Endothelial cell of umbilical vein (primary cell): ENCODE data around the gene KRTAP10-12. TPM values are rescaled to one million over a fixed set of nuclear protein-coding genes. Genes with fewer than 3 reads are reported as not detected.

Experiments
- BruUV-seq: library from RNA; stranded (reverse); fragments of 400-500 nt; replicated peaks from 2 replicates; lab custom pipeline; 2021; lab: Mats Ljungman, UMichigan
- CTCF ChIA-PET: fragments of 300-600, 350-600 bp; sonication (Branson Sonifier 250); formaldehyde crosslinking; loops from one replicate; lab custom pipeline; 2021; ENCODE audit warnings: antibody characterized with exemption, inconsistent platforms; lab: Charles Lee
- POLR2A ChIA-PET: fragments of 300-600, 350-600 bp; sonication (Branson Sonifier 250); formaldehyde crosslinking; loops from one replicate; lab custom pipeline; 2021; ENCODE audit warnings: antibody characterized with exemption, inconsistent platforms; lab: Charles Lee
- DNase-seq: peaks from one replicate; pipeline ENCODE4 v3.0.0-alpha.2; 2011; ENCODE audit warnings: low read depth, low spot score
- FAIRE-seq: peaks from 2 replicates; lab custom pipeline; 2011; peaks lifted over from hg19 to GRCh38; lab: Jason Lieb, UNC
- H2AFZ ChIP-seq: 2 replicates; pipeline ENCODE4 v1.6.0; 2012; ENCODE audit warnings: low read depth, low read length, control low read depth, inconsistent platforms
- H3K27ac ChIP-seq: 2 replicates; pipeline ENCODE4 v1.5.1; 2011; ENCODE audit warnings: low read depth, mild to moderate bottlenecking, control low read depth, low read length, moderate library complexity; ENCODE audit not compliant: insufficient read depth
- H3K27me3 ChIP-seq, 2 experiments: 2 replicates each; pipeline versions ENCODE4 v1.6.0 to v1.6.1; 2011; ENCODE audit warnings: low read length in 2 of 2, mixed read lengths in 1 of 2; ENCODE audit not compliant: control insufficient read depth in 2 of 2, insufficient read depth in 2 of 2
- H3K36me3 ChIP-seq, 2 experiments: 2 replicates in 1 of 2; 3 replicates in 1 of 2; pipeline ENCODE4 v1.5.1; 2011; ENCODE audit warnings: low read length in 2 of 2, mild to moderate bottlenecking in 1 of 2, moderate library complexity in 1 of 2; ENCODE audit not compliant: control insufficient read depth in 2 of 2, insufficient read depth in 2 of 2; ENCODE audit errors: extremely low read depth in 1 of 2
- H3K4me1 ChIP-seq: 3 replicates; pipeline ENCODE4 v1.5.1; 2011; ENCODE audit warnings: mild to moderate bottlenecking, low read length; ENCODE audit not compliant: control insufficient read depth, insufficient read depth; ENCODE audit errors: extremely low read depth
- H3K4me2 ChIP-seq: 2 replicates; pipeline ENCODE4 v1.6.1; 2011; ENCODE audit warnings: low read length, control low read depth, mixed read lengths; ENCODE audit not compliant: insufficient read depth
- H3K4me3 ChIP-seq, 3 experiments: fragments of 200-600 bp in 1 of 3; sonication (generic), shearing (Covaris generic) in 1 of 3; replicated peaks in 1 of 3; 2 replicates each; pipeline ENCODE4 v1.5.1; 2011 to 2016; ENCODE audit warnings: control low read depth in 3 of 3, low read length in 3 of 3, mild to moderate bottlenecking in 2 of 3, inconsistent platforms in 1 of 3, low read depth in 1 of 3, moderate library complexity in 1 of 3; ENCODE audit not compliant: insufficient read depth in 1 of 3
- H3K79me2 ChIP-seq: 2 replicates; pipeline ENCODE4 v1.6.0; 2012; ENCODE audit warnings: low read length, inconsistent platforms; ENCODE audit not compliant: control insufficient read depth, insufficient read depth
- H3K9ac ChIP-seq: replicated peaks from 2 replicates; pipeline ENCODE3; 2011; ENCODE audit warnings: low read length, control low read depth; ENCODE audit not compliant: insufficient read depth; ENCODE audit errors: extremely low read depth
- H3K9me1 ChIP-seq: replicated peaks from 3 replicates; pipeline ENCODE4 v1.6.0; 2011; ENCODE audit warnings: mild to moderate bottlenecking, low read length; ENCODE audit not compliant: control insufficient read depth, insufficient read depth; ENCODE audit errors: extremely low read depth
- H3K9me3 ChIP-seq: replicated peaks from 2 replicates; pipeline ENCODE4 v1.5.1; 2012; ENCODE audit warnings: low read length, inconsistent platforms; ENCODE audit not compliant: control insufficient read depth, insufficient read depth
- H4K20me1 ChIP-seq: replicated peaks from 2 replicates; pipeline ENCODE3; 2011; ENCODE audit warnings: mild to moderate bottlenecking, low read length; ENCODE audit not compliant: control insufficient read depth, insufficient read depth; ENCODE audit errors: extremely low read depth
- EZH2 ChIP-seq: IDR thresholded peaks from 2 replicates; pipeline ENCODE4 v1.6.1; 2012; ENCODE audit warnings: borderline replicate concordance, low read depth, mild to moderate bottlenecking, moderate library complexity, low read length, inconsistent platforms; ENCODE audit not compliant: severe bottlenecking
- FOS ChIP-seq: IDR thresholded peaks from 2 replicates; pipeline ENCODE4 v1.6.1; 2011; ENCODE audit warnings: mild to moderate bottlenecking, low read length, moderate library complexity, borderline replicate concordance; ENCODE audit not compliant: insufficient read depth
- GATA2 ChIP-seq: IDR thresholded peaks from 2 replicates; pipeline ENCODE4 v1.7.0; 2011; ENCODE audit warnings: low read depth, mild to moderate bottlenecking, moderate library complexity, mixed read lengths, low read length; ENCODE audit not compliant: insufficient read length, insufficient read depth
- JUN ChIP-seq: IDR thresholded peaks from 2 replicates; pipeline ENCODE4 v1.6.1; 2011; ENCODE audit warnings: borderline replicate concordance, low read depth; ENCODE audit not compliant: insufficient read length, insufficient read depth
- MYC ChIP-seq: IDR thresholded peaks from one replicate; pipeline ENCODE4 v1.6.1; 2011; ENCODE audit warnings: mild to moderate bottlenecking, low read depth, low read length
- POLR2A ChIP-seq: IDR thresholded peaks from 2 replicates; pipeline ENCODE4 v1.6.1; 2012; ENCODE audit warnings: low read depth, mild to moderate bottlenecking, control low read depth, low read length
- POLR2AphosphoS5 ChIP-seq: IDR thresholded peaks from 2 replicates; pipeline ENCODE4 v1.6.1; 2012; ENCODE audit warnings: low read depth, mild to moderate bottlenecking, control low read depth, low read length, moderate library complexity; ENCODE audit not compliant: insufficient read depth
- dilution Hi-C: fragments of 300-500 bp; cut with MboI; formaldehyde crosslinking; loops from one replicate; pipeline ENCODE4 v1.15.0; 2019; ENCODE audit warnings: low sequenced_read_pairs; ENCODE audit not compliant: extremely low pct_ligation_motif_present
- intact Hi-C: fragments of 100-400 bp; cut with micrococcal nuclease; formaldehyde crosslinking; loops from one replicate; pipeline ENCODE4 v1.10.0; 2022
- polyA plus RNA-seq, 4 experiments: library from polyadenylated mRNA; depleted of rRNA in 3 of 4; stranded (reverse) in 3 of 4; unstranded in 1 of 4; fragments of >200 nt; gene quantifications; 2 replicates each; pipeline versions ENCODE4 v1.2.1 to v1.2.3, GENCODE V29; 2011 to 2012; ENCODE audit warnings: missing spikeins in 1 of 4
- total RNA-seq: library from RNA; stranded (reverse); gene quantifications from 2 replicates; pipeline ENCODE4 v1.2.3, GENCODE V29; 2021
- TF ChIP-seq, protein P1 (sequence below): IDR thresholded peaks from 2 replicates; pipeline ENCODE4 v1.6.1; 2011; ENCODE audit not compliant: insufficient read depth, insufficient read length
- TF ChIP-seq, protein P2 (sequence below), 2 donors: IDR thresholded peaks; 1 replicate in 1 of 2; 2 replicates in 1 of 2; pipeline ENCODE4 v1.5.1; 2011; ENCODE audit warnings: low read length in 2 of 2, mild to moderate bottlenecking in 2 of 2, moderate library complexity in 2 of 2, control low read depth in 1 of 2, inconsistent platforms in 1 of 2, low read depth in 1 of 2; ENCODE audit not compliant: insufficient read depth in 1 of 2; ENCODE audit errors: extremely low read depth in 1 of 2

KRTAP10-12 gene
- total and polyA plus RNA-seq, 2 donors (not counting 3 experiments of a cell fraction or from before 2014, with no cell fraction given) = not detected

DNA sequence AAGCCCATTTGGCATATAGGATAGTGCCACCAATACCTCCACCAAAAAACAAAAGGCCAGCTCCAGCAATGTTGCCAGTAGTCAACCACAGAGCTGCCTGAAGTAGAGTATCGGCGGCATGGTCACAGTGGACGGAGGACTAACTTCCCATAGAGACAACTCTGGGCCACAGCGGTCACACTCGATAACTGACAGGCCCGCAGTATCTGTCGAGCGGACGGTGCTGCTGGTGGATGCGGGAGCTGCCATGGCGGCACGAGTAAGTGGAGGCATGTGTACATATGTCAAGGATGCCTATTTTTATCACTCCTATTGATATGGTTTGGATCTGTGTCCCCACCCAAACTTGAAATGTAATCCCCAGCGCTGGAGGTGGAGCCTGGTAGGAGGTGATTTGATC, 19.1 kb upstream of the KRTAP10-12 start:
- Histone ChIP-seq H3K4me3 (no peak overlapping the region), H3K9ac (no peak overlapping the region), H3K79me2 (no peaks in the 10 kb centered on the region), H3K4me2 (no peak overlapping the region), H3K4me1 (no peaks in the 10 kb centered on the region), H3K27ac (no peak overlapping the region), H3K36me3 (no peaks in the 10 kb centered on the region), H2AFZ (no peak overlapping the region), H3K9me3 (no peaks in the 10 kb centered on the region), H3K9me1 (no peaks in the 10 kb centered on the region), H3K27me3 (peaks cover 2 to 5% of the 10 kb centered on the region in 2 experiments), H4K20me1 (no peaks in the 10 kb centered on the region)
- no TSS peak for BruUV-seq
- no peak for DNase-seq
- no peak for TF ChIP-seq MYC
- TF ChIP-seq POLR2AphosphoS5 = no peak
- no peak for TF ChIP-seq FOS
- ChIA-PET POLR2A (no interaction called here), CTCF (interaction anchor here (0.8 to 1.4 kb wide), 2 partner anchors 14 to 116 kb away, joined by 3 to 4 read pairs; no protein-coding TSS in a partner anchor)
- dilution Hi-C loops = no loop called here
- no peak for FAIRE-seq
- intact Hi-C loops = no loop called here

DNA sequence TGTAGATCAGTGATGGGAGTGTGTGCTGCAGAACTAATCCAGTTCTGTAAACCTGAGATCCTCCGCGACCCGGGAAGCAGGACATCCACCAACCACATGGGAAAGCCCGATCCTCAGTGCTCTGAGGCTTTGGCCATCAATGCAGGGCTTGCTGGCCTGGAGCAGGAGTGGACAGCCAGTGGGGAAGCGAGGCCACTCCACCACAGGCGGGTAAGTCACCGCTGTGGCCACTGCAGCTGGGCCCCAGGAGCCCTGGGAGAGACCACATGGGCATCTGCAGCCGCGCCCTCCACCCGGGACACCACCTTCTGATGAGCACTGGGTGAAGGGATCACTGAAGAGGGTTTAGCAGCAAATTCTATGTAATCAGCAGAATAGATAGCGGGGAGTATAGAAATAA, 15.8 kb upstream of the KRTAP10-12 start:
- intact Hi-C loops (no loop called here), dilution Hi-C loops (no loop called here)
- H3K9ac ChIP-seq = no peak overlapping the region
- no peaks in the 10 kb centered on the region for H3K79me2 ChIP-seq
- no peaks in the 10 kb centered on the region for H3K36me3 ChIP-seq
- H4K20me1 ChIP-seq = no peaks in the 10 kb centered on the region
- no peak overlapping the region for H3K4me2 ChIP-seq
- ChIA-PET CTCF (no interaction called here), POLR2A (no interaction called here)
- H3K27me3 ChIP-seq = peaks cover 0 to 5% of the 10 kb centered on the region in 2 experiments
- DNase-seq = no peak
- no peak overlapping the region for H3K4me3 ChIP-seq
- no peaks in the 10 kb centered on the region for H3K9me1 ChIP-seq
- BruUV-seq = no TSS peak
- H3K9me3 ChIP-seq = no peaks in the 10 kb centered on the region
- no peak for TF ChIP-seq POLR2A
- TF ChIP-seq, protein P1, sequence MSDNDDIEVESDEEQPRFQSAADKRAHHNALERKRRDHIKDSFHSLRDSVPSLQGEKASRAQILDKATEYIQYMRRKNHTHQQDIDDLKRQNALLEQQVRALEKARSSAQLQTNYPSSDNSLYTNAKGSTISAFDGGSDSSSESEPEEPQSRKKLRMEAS = no peak
- no peak for TF ChIP-seq POLR2AphosphoS5
- TF ChIP-seq GATA2 = no peak
- TF ChIP-seq EZH2 = no peak
- TF ChIP-seq FOS = no peak
- TF ChIP-seq JUN = no peak
- TF ChIP-seq MYC = no peak
- TF ChIP-seq, protein P2, sequence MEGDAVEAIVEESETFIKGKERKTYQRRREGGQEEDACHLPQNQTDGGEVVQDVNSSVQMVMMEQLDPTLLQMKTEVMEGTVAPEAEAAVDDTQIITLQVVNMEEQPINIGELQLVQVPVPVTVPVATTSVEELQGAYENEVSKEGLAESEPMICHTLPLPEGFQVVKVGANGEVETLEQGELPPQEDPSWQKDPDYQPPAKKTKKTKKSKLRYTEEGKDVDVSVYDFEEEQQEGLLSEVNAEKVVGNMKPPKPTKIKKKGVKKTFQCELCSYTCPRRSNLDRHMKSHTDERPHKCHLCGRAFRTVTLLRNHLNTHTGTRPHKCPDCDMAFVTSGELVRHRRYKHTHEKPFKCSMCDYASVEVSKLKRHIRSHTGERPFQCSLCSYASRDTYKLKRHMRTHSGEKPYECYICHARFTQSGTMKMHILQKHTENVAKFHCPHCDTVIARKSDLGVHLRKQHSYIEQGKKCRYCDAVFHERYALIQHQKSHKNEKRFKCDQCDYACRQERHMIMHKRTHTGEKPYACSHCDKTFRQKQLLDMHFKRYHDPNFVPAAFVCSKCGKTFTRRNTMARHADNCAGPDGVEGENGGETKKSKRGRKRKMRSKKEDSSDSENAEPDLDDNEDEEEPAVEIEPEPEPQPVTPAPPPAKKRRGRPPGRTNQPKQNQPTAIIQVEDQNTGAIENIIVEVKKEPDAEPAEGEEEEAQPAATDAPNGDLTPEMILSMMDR (IDR thresholded peaks at IDR 0.05; ENCODE audit: extremely low read depth in 1 of 2, insufficient read depth in 1 of 2, low read depth in 1 of 2, low read length in 2 of 2) = no peak
- H2AFZ ChIP-seq = no peak overlapping the region
- FAIRE-seq = no peak
- H3K27ac ChIP-seq = no peak overlapping the region
- no peaks in the 10 kb centered on the region for H3K4me1 ChIP-seq
